GM12892 (cell line): Measurements from ENCODE around the gene NKX1-2.

Experiments used
- POLR2A ChIP-seq: IDR thresholded peaks from 2 replicates; pipeline ENCODE4 v1.6.1; 2011; ENCODE audit warnings: low read depth, low read length, control low read depth
- TAF1 ChIP-seq: IDR thresholded peaks from 2 replicates; pipeline ENCODE4 v1.6.1; 2011; ENCODE audit warnings: low read depth, mild to moderate bottlenecking, control low read depth, low read length, borderline replicate concordance

DNA sequence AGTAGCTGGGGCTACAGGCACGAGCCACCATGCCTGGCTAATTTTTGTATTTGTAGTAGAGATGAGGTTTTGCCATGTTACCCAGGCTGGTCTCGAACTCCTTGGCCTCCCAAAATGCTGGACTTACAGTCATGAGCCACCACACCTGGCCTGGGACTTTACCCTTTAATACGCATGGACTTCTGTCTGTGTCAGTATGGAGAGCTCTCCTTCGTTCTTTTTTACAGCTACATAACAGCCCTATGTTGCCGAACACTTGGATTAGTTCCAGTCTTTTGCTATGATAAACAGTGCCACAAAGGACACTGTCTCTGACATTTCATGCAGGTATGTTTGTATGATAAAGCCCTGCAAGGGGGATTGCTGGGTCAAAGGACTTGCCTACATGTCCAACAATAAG is 20.3 kb downstream of the NKX1-2 start:
- no peak for TF ChIP-seq TAF1
- no peak for TF ChIP-seq POLR2A
